ENCODE measurements around the gene CTNNA3.

DNA sequence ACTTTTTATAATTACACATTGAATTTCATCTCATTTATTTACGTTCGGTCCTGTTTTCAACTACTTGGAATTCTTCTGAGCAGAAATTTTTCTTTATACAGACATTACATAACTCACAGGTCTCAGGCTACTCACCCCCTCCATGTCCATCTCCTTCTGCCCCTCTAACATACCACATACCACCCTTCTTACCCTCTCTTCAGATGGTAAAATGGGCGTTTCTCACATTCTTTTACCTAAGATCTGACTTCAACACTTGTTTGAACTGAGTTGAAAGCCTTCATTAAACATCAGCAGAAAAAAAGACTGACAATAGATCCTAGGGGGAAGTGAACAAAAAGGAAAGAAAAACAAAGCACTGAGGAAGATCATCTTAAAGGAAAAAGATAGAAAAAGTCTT, 309.7 kb downstream of the CTNNA3 start:
- no peak for TF ChIP-seq SRF (IDR thresholded peaks at IDR 0.05; ENCODE audit: low read depth)
- TF ChIP-seq EZH2 (IDR thresholded peaks at IDR 0.05) = no peak
- TF ChIP-seq, protein P1, sequence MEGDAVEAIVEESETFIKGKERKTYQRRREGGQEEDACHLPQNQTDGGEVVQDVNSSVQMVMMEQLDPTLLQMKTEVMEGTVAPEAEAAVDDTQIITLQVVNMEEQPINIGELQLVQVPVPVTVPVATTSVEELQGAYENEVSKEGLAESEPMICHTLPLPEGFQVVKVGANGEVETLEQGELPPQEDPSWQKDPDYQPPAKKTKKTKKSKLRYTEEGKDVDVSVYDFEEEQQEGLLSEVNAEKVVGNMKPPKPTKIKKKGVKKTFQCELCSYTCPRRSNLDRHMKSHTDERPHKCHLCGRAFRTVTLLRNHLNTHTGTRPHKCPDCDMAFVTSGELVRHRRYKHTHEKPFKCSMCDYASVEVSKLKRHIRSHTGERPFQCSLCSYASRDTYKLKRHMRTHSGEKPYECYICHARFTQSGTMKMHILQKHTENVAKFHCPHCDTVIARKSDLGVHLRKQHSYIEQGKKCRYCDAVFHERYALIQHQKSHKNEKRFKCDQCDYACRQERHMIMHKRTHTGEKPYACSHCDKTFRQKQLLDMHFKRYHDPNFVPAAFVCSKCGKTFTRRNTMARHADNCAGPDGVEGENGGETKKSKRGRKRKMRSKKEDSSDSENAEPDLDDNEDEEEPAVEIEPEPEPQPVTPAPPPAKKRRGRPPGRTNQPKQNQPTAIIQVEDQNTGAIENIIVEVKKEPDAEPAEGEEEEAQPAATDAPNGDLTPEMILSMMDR (IDR thresholded peaks at IDR 0.05 in 2 of 3, conservative IDR thresholded peaks at IDR 0.05 in 1 of 3; ENCODE audit: borderline replicate concordance in 1 of 3, insufficient read depth in 1 of 3, low read depth in 2 of 3, low read length in 2 of 3) = no peak
- TF ChIP-seq CEBPB (IDR thresholded peaks at IDR 0.05; ENCODE audit: low read depth) = no peak
- no peak for TF ChIP-seq POLR2A (IDR thresholded peaks at IDR 0.05; ENCODE audit: borderline replicate concordance, extremely low read depth, insufficient read depth, insufficient read length)
- TF ChIP-seq, protein P2, sequence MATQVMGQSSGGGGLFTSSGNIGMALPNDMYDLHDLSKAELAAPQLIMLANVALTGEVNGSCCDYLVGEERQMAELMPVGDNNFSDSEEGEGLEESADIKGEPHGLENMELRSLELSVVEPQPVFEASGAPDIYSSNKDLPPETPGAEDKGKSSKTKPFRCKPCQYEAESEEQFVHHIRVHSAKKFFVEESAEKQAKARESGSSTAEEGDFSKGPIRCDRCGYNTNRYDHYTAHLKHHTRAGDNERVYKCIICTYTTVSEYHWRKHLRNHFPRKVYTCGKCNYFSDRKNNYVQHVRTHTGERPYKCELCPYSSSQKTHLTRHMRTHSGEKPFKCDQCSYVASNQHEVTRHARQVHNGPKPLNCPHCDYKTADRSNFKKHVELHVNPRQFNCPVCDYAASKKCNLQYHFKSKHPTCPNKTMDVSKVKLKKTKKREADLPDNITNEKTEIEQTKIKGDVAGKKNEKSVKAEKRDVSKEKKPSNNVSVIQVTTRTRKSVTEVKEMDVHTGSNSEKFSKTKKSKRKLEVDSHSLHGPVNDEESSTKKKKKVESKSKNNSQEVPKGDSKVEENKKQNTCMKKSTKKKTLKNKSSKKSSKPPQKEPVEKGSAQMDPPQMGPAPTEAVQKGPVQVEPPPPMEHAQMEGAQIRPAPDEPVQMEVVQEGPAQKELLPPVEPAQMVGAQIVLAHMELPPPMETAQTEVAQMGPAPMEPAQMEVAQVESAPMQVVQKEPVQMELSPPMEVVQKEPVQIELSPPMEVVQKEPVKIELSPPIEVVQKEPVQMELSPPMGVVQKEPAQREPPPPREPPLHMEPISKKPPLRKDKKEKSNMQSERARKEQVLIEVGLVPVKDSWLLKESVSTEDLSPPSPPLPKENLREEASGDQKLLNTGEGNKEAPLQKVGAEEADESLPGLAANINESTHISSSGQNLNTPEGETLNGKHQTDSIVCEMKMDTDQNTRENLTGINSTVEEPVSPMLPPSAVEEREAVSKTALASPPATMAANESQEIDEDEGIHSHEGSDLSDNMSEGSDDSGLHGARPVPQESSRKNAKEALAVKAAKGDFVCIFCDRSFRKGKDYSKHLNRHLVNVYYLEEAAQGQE (IDR thresholded peaks at IDR 0.05; ENCODE audit: low read depth) = no peak
- no peak for TF ChIP-seq RAD21 (IDR thresholded peaks at IDR 0.05; ENCODE audit: low read depth)
- no peak for TF ChIP-seq SIN3A (IDR thresholded peaks at IDR 0.05; ENCODE audit: low read depth)
- no peak for TF ChIP-seq YY1 (IDR thresholded peaks at IDR 0.05; ENCODE audit: extremely low read depth, insufficient replicate concordance, low read depth, low read length)
- TF ChIP-seq POLR2AphosphoS5 (IDR thresholded peaks at IDR 0.05; ENCODE audit: low read depth, low read length) = no peak
- TF ChIP-seq JUND (IDR thresholded peaks at IDR 0.05) = no peak
- no peak for TF ChIP-seq CBX3 (IDR thresholded peaks at IDR 0.05; ENCODE audit: low read depth)
